GM23338 (cell line): ENCODE measurements around the gene TFCP2. TPM values are rescaled to one million over a fixed set of nuclear protein-coding genes. Genes with fewer than 3 reads are reported as not detected.

Experiments used
- ATAC-seq: fragments of 200-7000 bp; cut with Tn5 transposase; 3 replicates; pipeline ENCODE4 v1.9.1; 2020
- DNase-seq: peaks from one replicate; pipeline ENCODE4 v3.0.0-alpha.2; 2015; ENCODE audit warnings: low spot score
- H2AFZ ChIP-seq: fragments of 200-600 bp; sonication (generic); 2 replicates; pipeline ENCODE4 v1.8.0; 2016; ENCODE audit warnings: antibody characterized with exemption, mild to moderate bottlenecking, moderate library complexity
- H3F3A ChIP-seq: fragments of 200-600 bp; sonication (generic); replicated peaks from 2 replicates; pipeline ENCODE4 v1.8.0; 2017; ENCODE audit warnings: antibody characterized with exemption, mixed run types, low read depth
- H3K27ac ChIP-seq: fragments of 200-600 bp; sonication (generic); 2 replicates; pipeline ENCODE4 v1.6.1; 2016; ENCODE audit warnings: low read depth
- H3K27me3 ChIP-seq: fragments of 200-600 bp; sonication (generic); 2 replicates; pipeline ENCODE4 v1.8.0; 2016; ENCODE audit warnings: mild to moderate bottlenecking, mixed run types, moderate library complexity; ENCODE audit not compliant: insufficient read depth
- H3K36me3 ChIP-seq: fragments of 200-600 bp; sonication (generic); 2 replicates; pipeline ENCODE4 v1.8.0; 2016; ENCODE audit warnings: mild to moderate bottlenecking; ENCODE audit not compliant: insufficient read depth
- H3K4me1 ChIP-seq: fragments of 200-600 bp; sonication (generic); 2 replicates; pipeline ENCODE4 v1.8.0; 2016; ENCODE audit warnings: mild to moderate bottlenecking, moderate library complexity; ENCODE audit not compliant: insufficient read depth
- H3K4me2 ChIP-seq: fragments of 200-600 bp; sonication (generic); 2 replicates; pipeline ENCODE4 v1.7.1; 2017; ENCODE audit warnings: mixed run types
- H3K4me3 ChIP-seq: fragments of 200-600 bp; sonication (generic); 2 replicates; pipeline ENCODE4 v1.6.1; 2016; ENCODE audit warnings: mixed run types
- H3K79me2 ChIP-seq: fragments of 200-600 bp; sonication (generic); replicated peaks from 2 replicates; pipeline ENCODE4 v1.8.0; 2017; ENCODE audit warnings: mild to moderate bottlenecking; ENCODE audit not compliant: insufficient read depth
- H3K9me2 ChIP-seq: fragments of 200-600 bp; sonication (generic); 2 replicates; pipeline ENCODE4 v1.8.0; 2017; ENCODE audit not compliant: insufficient read depth
- H4K20me1 ChIP-seq: fragments of 200-600 bp; sonication (generic); replicated peaks from 2 replicates; pipeline ENCODE4 v1.8.0; 2017; ENCODE audit warnings: mild to moderate bottlenecking; ENCODE audit not compliant: insufficient read depth
- H3K27ac Mint-ChIP-seq: 2 replicates; pipeline ENCODE4 v1.8.0; 2020; ENCODE audit warnings: inconsistent platforms, mild to moderate bottlenecking, moderate library complexity, mixed read lengths
- H3K27me3 Mint-ChIP-seq: 3 replicates; pipeline ENCODE4 v1.8.0; 2022; ENCODE audit warnings: low read depth, mild to moderate bottlenecking, moderate library complexity, mixed read lengths, inconsistent platforms; ENCODE audit not compliant: insufficient read depth, poor library complexity
- H3K36me3 Mint-ChIP-seq: 3 replicates; pipeline ENCODE4 v1.8.0; 2021; ENCODE audit warnings: low read depth, mild to moderate bottlenecking, inconsistent platforms, moderate library complexity, mixed read lengths
- H3K4me1 Mint-ChIP-seq: 3 replicates; pipeline ENCODE4 v1.8.0; 2020; ENCODE audit warnings: mild to moderate bottlenecking, inconsistent platforms, mixed read lengths
- H3K4me3 Mint-ChIP-seq: 3 replicates; pipeline ENCODE4 v1.8.0; 2021; ENCODE audit warnings: moderate library complexity, mild to moderate bottlenecking, inconsistent platforms, mixed read lengths
- H3K9me3 Mint-ChIP-seq: 3 replicates; pipeline ENCODE4 v1.8.0; 2020; ENCODE audit warnings: moderate library complexity, mild to moderate bottlenecking, inconsistent platforms, mixed read lengths
- CREB1 ChIP-seq: fragments of 250-450 bp; sonication (Bioruptor Pico); IDR thresholded peaks from 2 replicates; pipeline ENCODE4 v1.5.0; 2020; ENCODE audit warnings: low read depth, mild to moderate bottlenecking, moderate library complexity
- EZH2phosphoT487 ChIP-seq: fragments of 200-600 bp; sonication (generic); IDR thresholded peaks from one replicate; pipeline ENCODE4 v1.8.1; 2018; ENCODE audit warnings: antibody characterized with exemption; ENCODE audit not compliant: unreplicated experiment
- JUNB ChIP-seq: IDR thresholded peaks from one replicate; pipeline ENCODE4 v1.6.1; 2016; ENCODE audit warnings: antibody characterized with exemption; ENCODE audit not compliant: unreplicated experiment
- ZNF462 ChIP-seq: fragments of 250-450 bp; sonication (Bioruptor Pico); IDR thresholded peaks from 2 replicates; pipeline ENCODE4 v1.5.0; 2020; ENCODE audit warnings: mild to moderate bottlenecking, moderate library complexity
- polyA plus RNA-seq: library from polyadenylated mRNA; unstranded; fragments of >200 nt; fragmentation: Nextera tagmentation; extraction: Ambion mirVana; gene quantifications from 2 replicates; pipeline ENCODE4 v1.2.1, GENCODE V29; 2016
- total RNA-seq: library from RNA; depleted of rRNA; stranded (reverse); fragments of >200 nt; shearing (Covaris generic); gene quantifications from 2 replicates; pipeline ENCODE4 v1.2.3, GENCODE V29; 2014
- TF ChIP-seq, protein P1 (sequence below): IDR thresholded peaks from one replicate; pipeline ENCODE4 v1.6.1; 2018; ENCODE audit warnings: antibody characterized with exemption; ENCODE audit not compliant: unreplicated experiment

The TFCP2 gene
- total and polyA plus RNA-seq, 2 experiments from 2014 or later: 15.2 to 30.5 TPM

DNA sequence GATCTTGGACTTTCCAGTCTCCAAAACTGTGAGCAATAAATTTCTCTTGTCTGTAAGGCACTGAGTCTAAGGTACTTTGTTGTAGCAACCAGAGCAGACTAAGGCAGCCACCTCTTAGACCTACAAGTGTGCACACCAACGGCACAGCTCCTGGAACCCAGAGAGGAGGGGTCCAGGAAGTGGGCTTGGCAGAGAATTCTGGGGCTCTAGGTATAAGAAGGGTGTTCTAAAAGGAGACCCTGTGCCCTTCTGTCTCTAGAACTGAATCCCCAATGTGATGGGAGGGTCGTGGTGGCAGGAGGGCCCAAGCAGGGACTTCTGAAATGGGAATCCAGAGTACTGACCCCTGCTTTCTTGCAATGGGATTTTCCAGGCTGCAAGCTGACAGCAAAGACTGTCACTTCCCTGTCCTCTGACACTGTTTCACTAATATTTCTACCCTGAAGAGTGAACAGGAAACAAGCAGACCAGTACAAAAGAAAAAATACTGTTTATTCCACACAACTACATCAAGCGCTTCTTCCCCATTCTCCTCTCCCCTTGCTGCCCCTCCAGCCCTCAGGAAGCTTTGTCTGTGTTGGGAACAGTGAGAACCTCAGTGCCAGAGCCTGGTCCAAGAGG lies 13.6 kb upstream of the TFCP2 start:
- Mint-ChIP-seq H3K27ac (0 out of 2 replicates have a peak overlapping the region, but pooled peaks have one; percentile 59), H3K36me3 (no peaks in the 10 kb centered on the region; the same call in 2 of the 3 replicates)

More for the DNA sequence above, 13.6 kb upstream of the TFCP2 start:
- Histone ChIP-seq H3K27ac (no peak overlapping the region), H3K4me2 (no peak overlapping the region), H3F3A (no peaks in the 10 kb centered on the region), H3K4me3 (no peak overlapping the region), H3K4me1 (no peaks in the 10 kb centered on the region), H4K20me1 (no peaks in the 10 kb centered on the region), H3K27me3 (no peaks in the 10 kb centered on the region), H3K36me3 (no peaks in the 10 kb centered on the region), H3K9me2 (no peaks in the 10 kb centered on the region), H3K79me2 (no peaks in the 10 kb centered on the region), H2AFZ (peak overlapping the region; percentile 43; the same call in 1 of the 2 replicates)
- DNase-seq: no peak
- H3K27me3 Mint-ChIP-seq: peaks cover 6% of the 10 kb centered on the region
- H3K4me1 Mint-ChIP-seq: peaks cover 9% of the 10 kb centered on the region
- no peak for ATAC-seq
- TF ChIP-seq ZNF462 (CRISPR knock-in tag) (no peak), JUNB (no peak), CREB1 (CRISPR knock-in tag) (no peak), EZH2phosphoT487 (no peak)
- TF ChIP-seq, protein P1, sequence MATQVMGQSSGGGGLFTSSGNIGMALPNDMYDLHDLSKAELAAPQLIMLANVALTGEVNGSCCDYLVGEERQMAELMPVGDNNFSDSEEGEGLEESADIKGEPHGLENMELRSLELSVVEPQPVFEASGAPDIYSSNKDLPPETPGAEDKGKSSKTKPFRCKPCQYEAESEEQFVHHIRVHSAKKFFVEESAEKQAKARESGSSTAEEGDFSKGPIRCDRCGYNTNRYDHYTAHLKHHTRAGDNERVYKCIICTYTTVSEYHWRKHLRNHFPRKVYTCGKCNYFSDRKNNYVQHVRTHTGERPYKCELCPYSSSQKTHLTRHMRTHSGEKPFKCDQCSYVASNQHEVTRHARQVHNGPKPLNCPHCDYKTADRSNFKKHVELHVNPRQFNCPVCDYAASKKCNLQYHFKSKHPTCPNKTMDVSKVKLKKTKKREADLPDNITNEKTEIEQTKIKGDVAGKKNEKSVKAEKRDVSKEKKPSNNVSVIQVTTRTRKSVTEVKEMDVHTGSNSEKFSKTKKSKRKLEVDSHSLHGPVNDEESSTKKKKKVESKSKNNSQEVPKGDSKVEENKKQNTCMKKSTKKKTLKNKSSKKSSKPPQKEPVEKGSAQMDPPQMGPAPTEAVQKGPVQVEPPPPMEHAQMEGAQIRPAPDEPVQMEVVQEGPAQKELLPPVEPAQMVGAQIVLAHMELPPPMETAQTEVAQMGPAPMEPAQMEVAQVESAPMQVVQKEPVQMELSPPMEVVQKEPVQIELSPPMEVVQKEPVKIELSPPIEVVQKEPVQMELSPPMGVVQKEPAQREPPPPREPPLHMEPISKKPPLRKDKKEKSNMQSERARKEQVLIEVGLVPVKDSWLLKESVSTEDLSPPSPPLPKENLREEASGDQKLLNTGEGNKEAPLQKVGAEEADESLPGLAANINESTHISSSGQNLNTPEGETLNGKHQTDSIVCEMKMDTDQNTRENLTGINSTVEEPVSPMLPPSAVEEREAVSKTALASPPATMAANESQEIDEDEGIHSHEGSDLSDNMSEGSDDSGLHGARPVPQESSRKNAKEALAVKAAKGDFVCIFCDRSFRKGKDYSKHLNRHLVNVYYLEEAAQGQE: no peak
- no peaks in the 10 kb centered on the region for H3K9me3 Mint-ChIP-seq
- no peak overlapping the region for H3K4me3 Mint-ChIP-seq
